Measurements from ENCODE around the gene IGF2R.
"Not testable (repeated sequence)": the region's sequence is repeated elsewhere in the genome, so short reads cannot be mapped to it uniquely, and the experiment has no call there.

The IGF2R gene

DNA sequence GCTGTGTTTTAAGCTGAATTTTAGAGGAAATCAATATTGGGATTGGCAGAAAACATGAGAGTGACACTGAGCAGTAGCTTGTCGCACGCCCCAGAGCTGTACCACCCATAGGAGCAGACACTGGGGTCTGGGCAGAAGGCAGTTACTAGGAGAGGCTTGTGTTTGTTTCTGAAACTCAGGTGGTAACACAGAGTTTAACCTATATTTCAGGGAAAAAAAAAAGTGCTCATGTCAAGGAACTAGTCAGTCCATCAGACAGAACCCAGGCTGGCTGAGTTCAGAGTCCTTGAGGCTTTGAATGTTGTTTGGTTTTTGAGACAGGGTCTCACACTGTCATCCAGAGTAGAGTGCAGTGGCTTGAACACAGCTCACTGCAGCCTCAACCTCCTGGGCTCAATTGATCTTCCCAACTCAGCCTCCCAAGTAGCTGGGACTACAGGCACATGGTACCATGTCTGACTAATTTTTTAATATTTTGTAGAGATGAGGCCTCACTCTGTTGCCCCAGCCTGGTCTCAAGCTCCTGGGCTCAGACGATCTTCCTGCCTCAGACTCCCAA lies 159.3 kb downstream of the IGF2R start:
- DNase-seq = no peak

DNA sequence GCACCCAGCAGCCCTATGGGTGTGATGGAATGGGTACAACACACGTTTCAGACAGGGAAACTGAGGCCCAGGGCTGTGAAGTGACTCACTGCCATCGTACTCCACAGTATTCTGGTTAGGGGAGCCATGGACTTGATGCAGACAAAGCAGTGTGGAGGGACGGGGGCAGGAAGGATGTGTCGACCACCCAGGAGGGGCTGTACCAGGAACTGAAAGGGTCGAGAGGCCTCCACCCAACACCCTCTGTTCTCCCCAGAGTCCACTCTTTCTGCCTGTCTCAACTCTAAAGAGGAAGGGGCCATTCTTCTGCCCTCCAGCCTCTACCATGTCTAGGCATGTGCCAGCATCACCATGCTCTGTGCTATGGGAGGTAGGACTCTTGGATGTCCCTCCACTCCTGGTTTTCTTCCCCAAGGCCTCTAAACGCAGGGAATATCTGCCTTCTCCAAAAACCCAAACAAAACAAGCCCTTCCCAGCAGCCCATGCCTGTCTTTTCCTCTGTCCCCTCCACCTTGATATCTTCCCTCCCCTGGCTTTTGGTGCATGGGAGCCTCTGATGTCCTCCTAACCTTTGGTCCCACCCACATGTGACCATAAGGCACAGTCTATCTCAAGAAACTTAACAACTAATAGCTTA lies 160.1 kb downstream of the IGF2R start:
- DNase-seq = no peak

DNA sequence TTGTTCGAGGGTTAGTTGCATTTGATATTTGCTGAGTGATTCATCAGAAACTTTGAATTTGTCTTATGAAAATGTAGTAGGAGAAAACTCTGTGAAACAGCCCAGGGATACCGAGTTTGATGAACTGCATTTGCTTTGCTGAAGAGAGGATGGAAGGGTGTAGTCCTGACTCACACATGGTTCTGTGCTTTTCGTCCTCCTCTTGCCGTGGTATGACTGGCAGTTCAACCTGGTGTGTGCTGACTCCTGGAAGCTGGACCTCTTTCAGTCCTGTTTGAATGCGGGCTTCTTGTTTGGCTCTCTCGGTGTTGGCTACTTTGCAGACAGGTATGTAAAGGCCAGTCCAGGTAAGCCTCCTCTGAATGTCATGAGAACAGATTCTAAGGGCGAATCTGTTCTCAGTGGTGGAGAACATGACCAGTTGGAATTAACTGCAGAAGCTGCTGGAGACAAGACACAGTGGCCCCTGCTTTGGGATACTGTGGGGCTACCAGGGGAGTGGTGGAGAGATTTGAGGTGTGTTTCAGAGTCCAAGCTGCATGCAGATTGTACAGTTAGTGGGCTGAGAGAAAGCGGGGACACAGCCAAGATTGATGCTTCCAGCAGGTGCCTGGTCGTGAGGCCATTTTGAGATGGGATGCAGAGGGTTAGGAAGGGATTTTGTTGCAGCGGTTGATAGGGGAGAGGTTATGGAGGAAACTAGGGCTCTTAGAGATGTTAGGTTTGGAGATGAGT lies 161.2 kb downstream of the IGF2R start:
- DNase-seq = no peak

GRCh38 chr6:160130729-160131484 lies 162.0 kb downstream of the IGF2R start:
- DNase-seq = no peak

- no peak for DNase-seq
These were observed 162.9 kb downstream of the IGF2R start for GRCh38 chr6:160131636-160132296.

DNA sequence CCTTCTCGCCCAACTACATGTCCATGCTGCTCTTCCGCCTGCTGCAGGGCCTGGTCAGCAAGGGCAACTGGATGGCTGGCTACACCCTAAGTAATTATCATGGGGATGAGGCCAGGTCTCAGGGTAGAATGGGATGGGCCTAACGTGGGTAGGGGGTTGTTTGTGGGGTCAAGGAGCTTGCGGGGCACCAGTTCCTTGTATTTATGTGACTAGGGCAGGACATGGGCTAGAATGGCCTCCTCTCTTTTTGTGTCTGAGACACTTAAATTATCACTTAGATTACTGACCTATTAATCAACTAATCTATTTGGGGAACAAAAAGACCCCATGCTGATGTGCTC lies 163.4 kb downstream of the IGF2R start:
- DNase-seq = no peak

- DNase-seq = no peak
These were observed 164.0 kb downstream of the IGF2R start for GRCh38 chr6:160132776-160133338.

DNA sequence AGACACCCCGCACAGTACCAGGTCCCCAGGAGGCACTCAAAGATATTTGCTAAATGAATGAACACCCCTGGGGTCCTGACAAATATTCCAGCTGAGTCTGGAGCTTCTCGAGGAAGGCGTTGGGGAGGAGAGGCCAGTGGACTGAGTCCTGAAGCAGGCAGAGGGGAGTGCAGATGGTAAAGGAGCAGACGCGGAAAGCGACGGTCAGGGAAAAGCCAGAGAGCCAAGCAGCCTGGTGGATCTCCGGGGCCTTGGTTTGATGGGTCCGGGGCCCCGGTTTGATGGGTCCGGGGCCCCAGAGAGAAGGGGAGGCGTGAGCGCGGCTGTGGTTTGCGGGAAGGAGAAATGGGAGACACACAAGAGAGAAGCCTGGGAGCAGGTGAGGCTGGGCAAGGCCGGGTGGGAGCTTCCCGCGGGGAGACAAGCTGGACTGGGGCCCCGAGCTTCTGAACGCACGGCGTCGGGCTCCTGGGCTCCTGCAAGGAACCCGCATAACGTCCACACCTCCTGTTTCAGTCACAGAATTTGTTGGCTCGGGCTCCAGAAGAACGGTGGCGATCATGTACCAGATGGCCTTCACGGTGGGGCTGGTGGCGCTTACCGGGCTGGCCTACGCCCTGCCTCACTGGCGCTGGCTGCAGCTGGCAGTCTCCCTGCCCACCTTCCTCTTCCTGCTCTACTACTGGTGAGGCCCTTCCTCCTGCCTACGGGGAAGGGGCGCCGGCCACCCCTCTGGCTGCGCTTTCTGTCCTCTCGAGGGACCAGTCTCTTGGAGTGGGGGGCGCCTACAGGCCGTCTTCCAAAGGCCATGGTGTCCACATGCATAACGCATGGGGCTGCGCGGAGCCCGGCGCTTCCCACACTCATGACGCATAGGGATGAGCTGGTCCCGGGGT lies 164.8 kb downstream of the IGF2R start:
- no peak for DNase-seq

- not testable (repeated sequence) for DNase-seq
These were observed 165.5 kb downstream of the IGF2R start for GRCh38 chr6:160134337-160134751.

DNA sequence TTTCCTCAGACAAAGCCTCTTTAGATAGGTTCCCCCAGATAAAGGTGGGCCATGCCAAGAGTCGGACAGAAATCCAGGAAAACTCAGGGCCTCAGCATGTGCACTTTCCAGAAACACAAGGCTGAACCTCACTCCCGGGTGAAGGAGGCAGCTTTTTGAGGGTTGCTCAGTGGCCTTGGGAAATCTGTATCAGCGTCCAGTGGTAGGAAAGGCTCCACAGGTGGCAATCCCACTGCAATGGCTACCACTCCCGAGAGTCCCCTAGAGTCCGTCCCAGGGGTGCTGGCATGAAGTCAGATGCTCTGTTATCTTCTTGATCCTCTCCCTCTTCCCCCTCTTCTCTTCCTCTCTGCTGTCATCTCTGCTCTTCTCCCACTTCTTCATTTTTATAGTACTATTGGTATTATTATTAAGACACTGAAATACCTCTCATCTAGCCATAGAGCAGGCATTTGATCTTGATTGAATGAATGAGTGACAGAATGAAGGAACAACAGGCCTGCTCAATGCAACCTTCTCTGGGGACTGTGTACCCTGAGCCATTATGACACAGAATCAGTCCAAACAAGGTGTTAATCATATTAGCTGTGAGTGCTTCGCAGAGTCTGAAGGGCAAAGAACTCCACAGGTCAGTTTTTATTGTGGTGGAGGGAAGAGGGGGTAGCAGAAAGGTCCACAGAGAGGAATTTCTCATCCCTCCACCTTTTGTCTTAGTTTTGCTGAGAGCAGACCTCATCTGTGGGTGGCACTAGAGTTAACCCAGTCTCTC lies 166.1 kb downstream of the IGF2R start:
- no peak for DNase-seq

- DNase-seq = no peak
These were observed 167.2 kb downstream of the IGF2R start for GRCh38 chr6:160135907-160136655.

DNA sequence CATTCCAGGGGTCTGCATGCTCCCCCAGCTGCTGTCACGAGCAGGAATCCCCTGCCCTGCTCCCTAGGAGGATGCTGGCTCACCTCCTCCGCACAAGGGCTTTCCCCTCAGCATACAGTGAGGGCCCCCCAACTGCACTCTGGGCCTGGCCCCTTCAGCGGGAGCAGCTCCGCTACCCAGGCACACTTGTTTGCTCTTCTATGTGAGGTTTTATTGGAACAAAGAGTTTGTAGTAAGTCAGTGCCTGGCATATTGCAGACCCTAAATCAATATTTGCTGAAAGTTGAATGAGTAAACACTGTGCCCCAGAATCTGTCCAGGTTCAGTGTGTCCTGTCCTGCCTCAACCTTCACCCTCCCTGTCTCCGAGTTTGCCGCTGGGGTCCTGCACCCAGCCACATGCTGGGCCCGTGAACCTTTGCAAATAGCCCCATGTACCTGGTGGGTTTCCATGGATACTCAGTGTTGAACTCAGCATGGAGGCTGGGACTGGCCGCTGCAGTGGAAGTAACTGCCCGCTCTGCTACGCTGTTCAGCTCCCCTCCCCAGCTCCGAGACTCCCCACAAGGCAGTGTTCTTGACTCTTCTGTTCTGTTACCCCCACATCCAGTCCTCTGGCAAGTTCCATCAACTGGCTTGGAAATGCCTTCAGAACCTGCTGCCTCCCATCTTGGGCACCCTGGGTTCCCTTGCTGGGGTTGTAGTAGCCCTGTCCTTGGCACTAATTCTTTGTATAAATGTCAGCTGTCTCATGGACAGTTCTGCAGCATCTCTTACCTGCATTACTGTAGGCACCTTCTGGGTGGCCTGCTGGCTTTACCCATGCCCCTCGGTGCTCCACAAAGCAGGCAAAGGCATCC lies 168.5 kb downstream of the IGF2R start:
- no peak for DNase-seq

DNA sequence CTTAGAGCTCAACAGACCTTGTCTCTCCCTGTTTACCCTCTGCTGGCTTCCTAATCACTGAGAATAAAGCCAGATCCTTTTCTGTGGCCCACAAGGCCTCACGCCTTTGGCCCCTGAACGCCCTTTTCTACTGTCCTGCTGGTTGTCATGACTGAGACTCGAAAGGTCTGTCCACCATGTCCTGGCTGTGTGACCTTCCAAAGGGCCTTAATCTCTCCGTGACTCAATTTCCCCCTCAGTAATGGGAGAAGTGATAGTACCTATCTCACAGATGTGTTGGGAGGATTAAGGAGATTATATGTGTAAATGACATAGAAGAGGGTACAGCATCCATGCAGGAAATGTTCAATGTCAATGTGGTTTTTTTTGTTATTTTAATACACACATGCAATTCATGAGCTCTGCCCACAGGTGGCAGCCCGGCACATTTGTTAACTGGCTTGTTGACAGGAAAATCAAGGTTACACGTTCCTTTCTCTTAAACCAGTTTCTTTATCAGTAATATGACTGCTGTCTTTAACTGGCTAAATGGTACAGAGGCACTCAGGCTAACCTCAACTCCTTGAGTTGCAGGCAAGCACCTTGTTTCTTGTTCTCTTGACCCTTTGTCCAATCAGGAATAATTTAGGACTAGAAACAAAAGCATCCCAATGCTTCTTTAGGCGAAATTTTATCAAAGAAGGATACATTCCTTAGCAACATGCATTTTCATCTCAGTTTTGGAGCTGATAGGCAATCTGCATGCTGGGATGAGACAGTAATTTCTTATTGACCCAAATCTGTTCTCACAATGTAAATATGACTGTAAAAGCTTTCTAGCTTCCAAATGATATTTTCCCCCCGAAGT lies 169.3 kb downstream of the IGF2R start:
- DNase-seq = peak; percentile 73

DNA sequence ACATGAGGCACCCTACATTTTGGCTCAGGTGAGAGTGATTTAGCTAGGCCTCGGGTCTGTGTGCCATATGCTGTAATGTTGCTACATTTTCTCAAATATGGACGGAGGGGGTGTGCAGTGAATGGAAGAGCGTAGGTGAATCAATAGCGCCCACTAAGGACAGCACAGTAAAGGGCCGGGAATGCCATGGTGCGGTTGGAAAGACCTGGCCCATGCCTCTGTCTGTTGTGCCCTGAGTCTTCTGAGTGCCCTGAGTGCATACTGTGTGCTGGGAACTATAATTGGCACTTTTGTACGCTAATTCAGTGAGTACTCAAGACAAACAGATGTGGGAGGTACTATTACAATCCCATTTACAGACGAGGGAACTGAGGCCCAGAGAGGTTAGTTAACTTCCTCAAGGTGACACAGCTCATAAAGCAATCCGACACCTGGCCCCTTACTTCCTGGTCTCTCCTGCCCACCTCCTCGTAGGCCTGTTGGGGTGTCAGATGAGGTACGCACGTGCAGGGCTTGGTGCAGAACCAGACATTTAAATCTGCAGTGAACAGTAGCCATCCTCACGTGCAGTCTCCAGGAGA lies 170.0 kb downstream of the IGF2R start:
- no peak for DNase-seq

GRCh38 chr6:160139420-160139851 lies 170.6 kb downstream of the IGF2R start:
- DNase-seq = no peak

DNA sequence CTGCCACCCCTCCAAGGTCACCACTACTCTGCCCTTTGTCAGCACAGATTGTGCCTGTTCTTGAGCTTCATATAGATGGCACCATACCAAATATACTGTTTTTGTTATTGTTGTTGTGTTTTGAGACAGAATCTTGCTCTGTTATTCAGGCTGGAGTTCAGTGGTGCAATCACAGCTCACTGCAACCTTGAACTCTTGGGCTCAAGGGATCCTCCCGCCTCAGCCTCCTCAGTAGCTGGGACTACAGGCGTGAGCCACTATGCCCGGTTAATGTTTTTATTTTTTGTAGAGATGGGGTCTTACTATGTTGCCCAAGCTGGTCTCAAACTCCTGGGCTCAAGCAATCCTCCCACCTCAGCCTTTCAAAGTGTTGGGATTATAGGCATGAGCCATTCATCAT lies 171.6 kb downstream of the IGF2R start:
- not testable (repeated sequence) for DNase-seq

- no peak for DNase-seq
These were observed 172.3 kb downstream of the IGF2R start for GRCh38 chr6:160141001-160141726.
